K562 (cell line): Measurements from ENCODE around the gene GNGT2. TPM values are rescaled to one million over a fixed set of nuclear protein-coding genes. Genes with fewer than 3 reads are reported as not detected.
A peak's percentile ranks its signal among the peaks of the same experiment; 100 is the strongest.

Experiments
- ATAC-seq: fragments of 200-7000 bp; cut with Tn5 transposase; 3 replicates; pipeline ENCODE4 v1.9.1; 2020; ENCODE audit warnings: moderate library complexity
- BruUV-seq: library from RNA; stranded (reverse); fragments of 400-500 nt; replicated peaks from 2 replicates; lab custom pipeline; 2021; lab: Mats Ljungman, UMichigan
- CTCF ChIA-PET: fragments of 300-600 bp; formaldehyde crosslinking; extraction: SDS; loops from one replicate; lab custom pipeline; 2021; ENCODE audit warnings: low intra/inter-chr PET ratio; lab: Yijun Ruan, JAX
- POLR2A ChIA-PET: fragments of 300-600, 350-650 bp; sonication (Branson Sonifier 250); formaldehyde crosslinking; extraction: SDS; loops from one replicate; lab custom pipeline; 2021; ENCODE audit warnings: antibody characterized with exemption, inconsistent platforms; lab: Yijun Ruan, JAX
- DNase-seq, 4 experiments: peaks; one replicate each; pipeline versions ENCODE4 v3.0.0 to v3.0.0-alpha.2; 2011 to 2018; ENCODE audit warnings: low spot score in 3 of 4, mixed read lengths in 3 of 4; ENCODE audit errors: extremely low read depth in 1 of 4
- FAIRE-seq: peaks from 2 replicates; lab custom pipeline; 2011; peaks lifted over from hg19 to GRCh38; lab: Jason Lieb, UNC
- H2AFZ ChIP-seq: 2 replicates; pipeline ENCODE4 v1.6.0; 2011; ENCODE audit warnings: low read depth, low read length, control low read depth, inconsistent platforms
- H3K27ac ChIP-seq: fragments of 200-600 bp; 3 replicates; pipeline ENCODE4 v1.8.0; 2011; ENCODE audit warnings: low read depth, mild to moderate bottlenecking, control low read depth, inconsistent platforms, low read length, moderate library complexity, mixed read lengths; ENCODE audit errors: extremely low read depth
- H3K27me3 ChIP-seq, 2 experiments: fragments of 300-600 bp in 1 of 2; 2 replicates in 1 of 2; 3 replicates in 1 of 2; pipeline versions ENCODE4 v1.6.0 to v1.8.0; 2011; ENCODE audit warnings: inconsistent platforms in 2 of 2, low read length in 2 of 2, mild to moderate bottlenecking in 1 of 2, mixed read lengths in 1 of 2, moderate library complexity in 1 of 2; ENCODE audit not compliant: control insufficient read depth in 2 of 2, insufficient read depth in 2 of 2
- H3K36me3 ChIP-seq: fragments of 300-600 bp; 3 replicates; pipeline ENCODE4 v1.8.0; 2011; ENCODE audit warnings: mild to moderate bottlenecking, low read length, inconsistent platforms; ENCODE audit not compliant: control insufficient read depth, insufficient read depth
- H3K4me1 ChIP-seq, 2 experiments: fragments of 200-600 bp in 1 of 2; replicated peaks in 1 of 2; 2 replicates in 1 of 2; 3 replicates in 1 of 2; pipeline versions ENCODE4 v1.5.1 to v1.8.0; 2011; ENCODE audit warnings: inconsistent platforms in 2 of 2, low read length in 2 of 2, mild to moderate bottlenecking in 1 of 2, mixed read lengths in 1 of 2, moderate library complexity in 1 of 2; ENCODE audit not compliant: control insufficient read depth in 2 of 2, insufficient read depth in 2 of 2
- H3K4me2 ChIP-seq: 2 replicates; pipeline ENCODE4 v1.6.1; 2011; ENCODE audit warnings: low read length, control low read depth, inconsistent platforms, mixed read lengths; ENCODE audit not compliant: insufficient read depth
- H3K4me3 ChIP-seq: fragments of 200-600 bp; sonication (generic), shearing (Covaris generic); 2 replicates; pipeline ENCODE4 v1.5.1; 2016; ENCODE audit warnings: control low read depth, inconsistent platforms
- H3K79me2 ChIP-seq: fragments of 200-600 bp; 3 replicates; pipeline ENCODE4 v1.8.0; 2011; ENCODE audit warnings: low read length, inconsistent platforms; ENCODE audit not compliant: control insufficient read depth, insufficient read depth
- H3K9ac ChIP-seq, 2 experiments: 2 replicates each; pipeline versions ENCODE4 v1.6.0 to v1.6.1; 2011; ENCODE audit warnings: low read depth in 2 of 2, low read length in 2 of 2, control low read depth in 1 of 2, inconsistent platforms in 1 of 2, mild to moderate bottlenecking in 1 of 2, mixed read lengths in 1 of 2; ENCODE audit not compliant: insufficient read depth in 1 of 2
- H3K9me1 ChIP-seq: one replicate; pipeline ENCODE4 v1.6.0; 2011; ENCODE audit warnings: inconsistent platforms, mild to moderate bottlenecking, low read length, moderate library complexity; ENCODE audit not compliant: control insufficient read depth, insufficient read depth
- H3K9me3 ChIP-seq: replicated peaks from 2 replicates; pipeline ENCODE4 v1.5.1; 2011; ENCODE audit warnings: low read depth, low read length, inconsistent platforms; ENCODE audit not compliant: control insufficient read depth, insufficient read depth
- H4K20me1 ChIP-seq: replicated peaks from 2 replicates; pipeline ENCODE4 v1.6.1; 2011; ENCODE audit warnings: low read length, inconsistent platforms, mixed read lengths; ENCODE audit not compliant: control insufficient read depth, insufficient read depth
- CHD1 ChIP-seq: fragments of 200-600 bp; sonication (generic); IDR thresholded peaks from one replicate; pipeline ENCODE4 v1.6.1; 2012; ENCODE audit warnings: mild to moderate bottlenecking, moderate library complexity, low read length, inconsistent platforms
- KDM2B ChIP-seq: fragments of 250-450 bp; sonication (Bioruptor Pico); IDR thresholded peaks from 2 replicates; pipeline ENCODE4 v1.8.0; 2021; ENCODE audit warnings: mild to moderate bottlenecking, moderate library complexity
- KDM5B ChIP-seq: fragments of 200-600 bp; sonication (generic); IDR thresholded peaks from 2 replicates; pipeline ENCODE4 v1.6.1; 2012; ENCODE audit warnings: low read depth, mild to moderate bottlenecking, moderate library complexity, low read length, control low read depth, inconsistent platforms; ENCODE audit not compliant: insufficient replicate concordance
- NR1H2 ChIP-seq: sonication (generic); formaldehyde crosslinking; IDR thresholded peaks from 2 replicates; pipeline ENCODE4 v1.4.0; 2020; ENCODE audit warnings: mild to moderate bottlenecking, missing genetic modification reagents
- PHB2 ChIP-seq: fragments of 450-650 bp; IDR thresholded peaks from 2 replicates; pipeline ENCODE4 v1.6.1; 2017; ENCODE audit warnings: low read depth
- POLR3G ChIP-seq: IDR thresholded peaks from 2 replicates; pipeline ENCODE4 v1.6.1; 2011; ENCODE audit not compliant: insufficient read length, insufficient replicate concordance; ENCODE audit errors: extremely low read depth
- PTRF ChIP-seq: fragments of 450-650 bp; IDR thresholded peaks from 2 replicates; pipeline ENCODE4 v1.6.1; 2016; ENCODE audit warnings: mild to moderate bottlenecking, missing genetic modification characterization, missing compliant biosample characterization
- SIX5 ChIP-seq, 2 experiments: IDR thresholded peaks; 2 replicates each; pipeline ENCODE4 v1.6.1; 2011; ENCODE audit warnings: low read length in 2 of 2, borderline replicate concordance in 1 of 2, low read depth in 1 of 2, mild to moderate bottlenecking in 1 of 2, moderate library complexity in 1 of 2; ENCODE audit not compliant: insufficient read depth in 1 of 2
- SMAD3 ChIP-seq: fragments of 450-650 bp; formaldehyde crosslinking; conservative IDR thresholded peaks from 2 replicates; pipeline ENCODE4 v1.4.0; 2020; ENCODE audit warnings: mild to moderate bottlenecking
- ZFP1 ChIP-seq: fragments of 450-650 bp; formaldehyde crosslinking; IDR thresholded peaks from 2 replicates; pipeline ENCODE4 v1.4.0; 2020; ENCODE audit warnings: mild to moderate bottlenecking, mixed read lengths
- ZNF224 ChIP-seq: sonication (generic); formaldehyde crosslinking; IDR thresholded peaks from 2 replicates; pipeline ENCODE4 v1.8.0; 2022; ENCODE audit warnings: mild to moderate bottlenecking, missing genetic modification reagents
- ZNF253 ChIP-seq: fragments of 250-450 bp; sonication (Bioruptor Pico); conservative IDR thresholded peaks from 2 replicates; pipeline ENCODE4 v1.6.1; 2021; ENCODE audit warnings: mild to moderate bottlenecking
- WGBS: fragments of 100-300 bp; shearing (Covaris generic); methylation state at CpG from one replicate; pipeline ENCODE4 v1.1.6; 2016; ENCODE audit warnings: low coverage, mixed read lengths; ENCODE audit not compliant: insufficient coverage; ENCODE audit errors: missing lambda C conversion rate; 5-methylcytosine and 5-hydroxymethylcytosine counted together
- in situ Hi-C: fragments of 300-500 bp; cut with MboI; formaldehyde crosslinking; loops from 4 replicates; pipeline ENCODE4 v1.15.0; 2018; ENCODE audit warnings: inconsistent platforms, mixed read lengths
- intact Hi-C: fragments of 100-400 bp; cut with micrococcal nuclease; formaldehyde crosslinking; loops from 2 replicates; pipeline ENCODE4 v1.14.2; 2022
- polyA plus RNA-seq, 8 experiments: library from polyadenylated mRNA; depleted of rRNA in 4 of 8; stranded (reverse) in 5 of 8; unstranded in 3 of 8; fragments of >200 nt; fragmentation: Nextera tagmentation in 2 of 8; fragmentation: Illumina TruSeq in 1 of 8; extraction: Ambion mirVana in 2 of 8; extraction: Trizol in 1 of 8; gene quantifications; 2 replicates each; pipeline versions ENCODE4 v1.2.1 to v1.2.3, GENCODE V29; 2011 to 2014; ENCODE audit warnings: inconsistent platforms in 1 of 8, missing spikeins in 1 of 8
- total RNA-seq, 7 experiments: library from RNA; depleted of rRNA in 6 of 7; stranded (reverse); fragments of >200 nt in 6 of 7; fragmentation: Illumina TruSeq in 2 of 7; extraction: Trizol in 2 of 7; gene quantifications; 2 replicates each; pipeline versions ENCODE4 v1.2.1 to v1.2.3, GENCODE V29; 2011 to 2021; ENCODE audit warnings: low replicate concordance in 1 of 7
- TF ChIP-seq, protein P1 (sequence below): IDR thresholded peaks from 3 replicates; pipeline ENCODE4 v1.6.1; 2011; ENCODE audit warnings: borderline replicate concordance, mild to moderate bottlenecking; ENCODE audit not compliant: insufficient read length, insufficient read depth
- TF ChIP-seq, protein P2 (sequence below): sonication (generic); formaldehyde crosslinking; IDR thresholded peaks from 2 replicates; pipeline ENCODE4 v1.9.0; 2022; ENCODE audit warnings: mild to moderate bottlenecking, missing genetic modification reagents
- TF ChIP-seq, protein P3 (sequence below): fragments of 450-650 bp; formaldehyde crosslinking; IDR thresholded peaks from 2 replicates; pipeline ENCODE4 v1.4.0; 2020; ENCODE audit warnings: mild to moderate bottlenecking, mixed read lengths

The GNGT2 gene
- total and polyA plus RNA-seq, 9 of the 15 experiments (the other 6 are each of a cell fraction or from before 2014, with no cell fraction given) = not detected

DNA sequence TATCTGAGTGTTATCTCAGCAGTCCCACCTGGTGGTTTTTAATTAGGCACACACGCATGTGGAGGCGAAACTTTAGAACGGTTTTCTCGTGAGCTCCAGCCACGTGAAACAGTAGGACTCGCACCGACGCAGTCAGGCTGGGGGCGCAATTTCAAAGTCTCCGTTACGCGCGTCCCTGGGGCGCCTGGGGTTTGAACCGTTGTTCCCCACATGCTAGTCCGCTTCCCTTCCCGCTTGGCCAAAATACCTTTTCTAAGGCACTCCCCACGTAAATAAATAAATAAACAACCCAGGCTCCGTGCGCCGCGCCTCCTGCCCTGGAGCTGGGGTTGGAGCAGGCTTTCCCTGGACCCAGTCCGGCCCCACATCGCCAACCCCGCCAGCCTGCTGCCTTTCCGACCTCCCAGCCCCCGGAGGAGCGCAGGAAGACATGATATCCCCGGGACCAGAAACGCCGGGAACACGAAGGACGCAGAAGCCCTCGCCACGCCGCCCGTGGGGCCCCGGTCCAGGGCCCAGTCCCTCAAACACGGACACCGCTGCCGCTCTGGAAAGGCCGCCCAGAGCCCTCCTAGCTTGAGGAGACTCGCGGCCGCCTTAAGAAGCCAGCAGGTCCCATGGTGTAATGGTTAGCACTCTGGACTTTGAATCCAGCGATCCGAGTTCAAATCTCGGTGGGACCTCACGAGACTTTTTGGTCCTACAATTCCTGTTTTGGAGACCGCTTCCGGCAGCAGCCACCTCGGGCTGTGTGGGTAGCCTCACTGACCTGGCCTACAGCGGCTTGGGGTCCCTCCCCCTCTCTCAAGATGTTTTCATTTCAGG lies 18.2 kb downstream of the GNGT2 start:
- peak overlapping the region; percentile 99 for H3K27ac ChIP-seq
- H3K36me3 ChIP-seq = no peaks in the 10 kb centered on the region
- no peaks in the 10 kb centered on the region for H3K9me3 ChIP-seq
- peak overlapping the region; percentile 99 for H2AFZ ChIP-seq
- H3K9ac ChIP-seq = peak overlapping the region; percentile 95 to 97
- H3K4me2 ChIP-seq = peak overlapping the region; percentile 94
- under 1% methylated on average over 51 of the region's 53 CpGs for whole genome bisulfite sequencing
- POLR2A ChIA-PET = interaction anchor here (0.6 to 1.7 kb wide), 9 partner anchors 8 to 248 kb away, joined by 3 to 9 read pairs (median 3); no protein-coding TSS in a partner anchor
- H4K20me1 ChIP-seq = no peaks in the 10 kb centered on the region
- FAIRE-seq (peak; percentile 84), DNase-seq (peak; percentile 67 to 93 (median 72)), ATAC-seq (peak; percentile 79)
- H3K27me3 ChIP-seq = no peaks in the 10 kb centered on the region
- H3K79me2 ChIP-seq = no peaks in the 10 kb centered on the region
- BruUV-seq = TSS peak; percentile 94
- peak overlapping the region; percentile 72 for H3K4me3 ChIP-seq
- CTCF ChIA-PET = interaction anchor here (0.6 to 1.5 kb wide), 2 partner anchors 12 to 202 kb away, joined by 3 to 4 read pairs; no protein-coding TSS in a partner anchor
- H3K4me1 ChIP-seq = peaks cover 7 to 9% of the 10 kb centered on the region in 2 experiments; a peak in 3 of 5 replicates
- in situ Hi-C loops (no loop called here), intact Hi-C loops (loop anchor here (5.0 kb wide), 2 partner anchors 35 to 300 kb away; partner anchors contain the start of gene ATP5MC1)
- no peaks in the 10 kb centered on the region for H3K9me1 ChIP-seq
- TF ChIP-seq, protein P1, sequence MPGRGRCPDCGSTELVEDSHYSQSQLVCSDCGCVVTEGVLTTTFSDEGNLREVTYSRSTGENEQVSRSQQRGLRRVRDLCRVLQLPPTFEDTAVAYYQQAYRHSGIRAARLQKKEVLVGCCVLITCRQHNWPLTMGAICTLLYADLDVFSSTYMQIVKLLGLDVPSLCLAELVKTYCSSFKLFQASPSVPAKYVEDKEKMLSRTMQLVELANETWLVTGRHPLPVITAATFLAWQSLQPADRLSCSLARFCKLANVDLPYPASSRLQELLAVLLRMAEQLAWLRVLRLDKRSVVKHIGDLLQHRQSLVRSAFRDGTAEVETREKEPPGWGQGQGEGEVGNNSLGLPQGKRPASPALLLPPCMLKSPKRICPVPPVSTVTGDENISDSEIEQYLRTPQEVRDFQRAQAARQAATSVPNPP = no peak
- TF ChIP-seq, protein P2, sequence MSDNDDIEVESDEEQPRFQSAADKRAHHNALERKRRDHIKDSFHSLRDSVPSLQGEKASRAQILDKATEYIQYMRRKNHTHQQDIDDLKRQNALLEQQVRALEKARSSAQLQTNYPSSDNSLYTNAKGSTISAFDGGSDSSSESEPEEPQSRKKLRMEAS (CRISPR knock-in tag) = peak; percentile 98
- TF ChIP-seq SIX5 (IDR thresholded peaks at IDR 0.05; ENCODE audit: borderline replicate concordance in 1 of 2, insufficient read depth in 1 of 2, low read depth in 1 of 2, low read length in 2 of 2) (0 out of 4 replicates have a peak, but pooled peaks of 1 of the 2 experiments have one; percentile 2), KDM2B (no peak), PTRF (tag) (no peak), CHD1 (peak; percentile 74), KDM5B (peak; percentile 31), POLR3G (no peak), PHB2 (no peak), SMAD3 (CRISPR knock-in tag) (peak; percentile 76; the same call in 1 of the 2 replicates), ZNF224 (CRISPR knock-in tag) (no peak), ZFP1 (CRISPR knock-in tag) (no peak), NR1H2 (CRISPR knock-in tag) (peak; percentile 66; the same call in 1 of the 2 replicates), ZNF253 (CRISPR knock-in tag) (no peak)
- TF ChIP-seq, protein P3, sequence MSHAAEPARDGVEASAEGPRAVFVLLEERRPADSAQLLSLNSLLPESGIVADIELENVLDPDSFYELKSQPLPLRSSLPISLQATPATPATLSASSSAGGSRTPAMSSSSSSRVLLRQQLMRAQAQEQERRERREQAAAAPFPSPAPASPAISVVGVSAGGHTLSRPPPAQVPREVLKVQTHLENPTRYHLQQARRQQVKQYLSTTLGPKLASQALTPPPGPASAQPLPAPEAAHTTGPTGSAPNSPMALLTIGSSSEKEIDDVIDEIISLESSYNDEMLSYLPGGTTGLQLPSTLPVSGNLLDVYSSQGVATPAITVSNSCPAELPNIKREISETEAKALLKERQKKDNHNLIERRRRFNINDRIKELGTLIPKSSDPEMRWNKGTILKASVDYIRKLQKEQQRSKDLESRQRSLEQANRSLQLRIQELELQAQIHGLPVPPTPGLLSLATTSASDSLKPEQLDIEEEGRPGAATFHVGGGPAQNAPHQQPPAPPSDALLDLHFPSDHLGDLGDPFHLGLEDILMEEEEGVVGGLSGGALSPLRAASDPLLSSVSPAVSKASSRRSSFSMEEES (CRISPR knock-in tag) = no peak
